WTC11 (cell line): ENCODE measurements around the gene FANCE. TPM values are rescaled to one million over a fixed set of nuclear protein-coding genes. Genes with fewer than 3 reads are reported as not detected.
A peak's percentile ranks its signal among the peaks of the same experiment; 100 is the strongest.

ENCODE experiments used
- ATF1 ChIP-seq: sonication (generic); formaldehyde crosslinking; IDR thresholded peaks from 2 replicates; pipeline ENCODE4 v1.8.1; 2023; ENCODE audit warnings: mild to moderate bottlenecking, moderate library complexity, missing genetic modification reagents
- CDX4 ChIP-seq: fragments of 250-450 bp; sonication (Bioruptor Pico); IDR thresholded peaks from 2 replicates; pipeline ENCODE4 v1.9.0; 2021; ENCODE audit warnings: moderate library complexity, mild to moderate bottlenecking, inconsistent platforms, borderline replicate concordance
- E2F1 ChIP-seq: sonication (generic); formaldehyde crosslinking; IDR thresholded peaks from 2 replicates; pipeline ENCODE4 v1.8.0; 2022; ENCODE audit warnings: mild to moderate bottlenecking, missing genetic modification reagents
- E2F5 ChIP-seq: sonication (generic); formaldehyde crosslinking; IDR thresholded peaks from 2 replicates; pipeline ENCODE4 v1.8.1; 2022; ENCODE audit warnings: mild to moderate bottlenecking, moderate library complexity, missing genetic modification reagents
- ELF4 ChIP-seq: sonication (generic); formaldehyde crosslinking; IDR thresholded peaks from 2 replicates; pipeline ENCODE4 v1.8.1; 2022; ENCODE audit warnings: low read depth, mild to moderate bottlenecking, moderate library complexity, missing genetic modification reagents
- FOXK1 ChIP-seq: sonication (generic); formaldehyde crosslinking; IDR thresholded peaks from 2 replicates; pipeline ENCODE4 v1.8.0; 2022; ENCODE audit warnings: mild to moderate bottlenecking, moderate library complexity, missing genetic modification reagents
- FOXP4 ChIP-seq: sonication (generic); formaldehyde crosslinking; IDR thresholded peaks from 2 replicates; pipeline ENCODE4 v1.8.0; 2022; ENCODE audit warnings: mild to moderate bottlenecking, missing genetic modification reagents
- GTF2I ChIP-seq: fragments of 250-450 bp; sonication (Bioruptor Pico); conservative IDR thresholded peaks from 2 replicates; pipeline ENCODE4 v1.4.0; 2021; ENCODE audit warnings: mild to moderate bottlenecking
- JUN ChIP-seq: sonication (generic); formaldehyde crosslinking; IDR thresholded peaks from 2 replicates; pipeline ENCODE4 v1.8.0; 2023; ENCODE audit warnings: mild to moderate bottlenecking, missing genetic modification reagents
- NFE2L1 ChIP-seq: sonication (generic); formaldehyde crosslinking; IDR thresholded peaks from 2 replicates; pipeline ENCODE4 v1.8.1; 2023; ENCODE audit warnings: missing genetic modification reagents
- NFYB ChIP-seq: sonication (generic); formaldehyde crosslinking; conservative IDR thresholded peaks from 2 replicates; pipeline ENCODE4 v1.8.0; 2022; ENCODE audit warnings: low read depth, missing genetic modification reagents
- RELA ChIP-seq: sonication (generic); formaldehyde crosslinking; IDR thresholded peaks from 2 replicates; pipeline ENCODE4 v1.8.1; 2022; ENCODE audit warnings: missing genetic modification reagents, mild to moderate bottlenecking, borderline replicate concordance
- SMAD3 ChIP-seq: sonication (generic); formaldehyde crosslinking; IDR thresholded peaks from 2 replicates; pipeline ENCODE4 v1.8.0; 2022; ENCODE audit warnings: missing genetic modification reagents, mild to moderate bottlenecking, borderline replicate concordance
- SMAD4 ChIP-seq: sonication (generic); formaldehyde crosslinking; IDR thresholded peaks from 2 replicates; pipeline ENCODE4 v1.8.0; 2022; ENCODE audit warnings: mild to moderate bottlenecking, missing genetic modification reagents
- STAT6 ChIP-seq: sonication (generic); formaldehyde crosslinking; conservative IDR thresholded peaks from 2 replicates; pipeline ENCODE4 v1.8.1; 2023; ENCODE audit warnings: mild to moderate bottlenecking, low read depth, missing genetic modification reagents, moderate library complexity
- ZNF671 ChIP-seq: fragments of 250-450 bp; sonication (Bioruptor Pico); IDR thresholded peaks from 2 replicates; pipeline ENCODE4 v1.8.0; 2021; ENCODE audit warnings: mild to moderate bottlenecking
- total RNA-seq: library from RNA; stranded (reverse); gene quantifications from 3 replicates; pipeline ENCODE4 v1.2.3, GENCODE V29; 2021
- TF ChIP-seq, protein P1 (sequence below): fragments of 200-600 bp; IDR thresholded peaks from 2 replicates; pipeline ENCODE4 v1.8.0; 2022; ENCODE audit warnings: antibody characterized with exemption
- TF ChIP-seq, protein P2 (sequence below): fragments of 250-450 bp; sonication (Bioruptor Pico); conservative IDR thresholded peaks from 2 replicates; pipeline ENCODE4 v1.9.0; 2021; ENCODE audit warnings: mild to moderate bottlenecking
- TF ChIP-seq, protein P3 (sequence below): fragments of 250-450 bp; sonication (Bioruptor Pico); IDR thresholded peaks from 2 replicates; pipeline ENCODE4 v1.8.0; 2021; ENCODE audit warnings: mild to moderate bottlenecking
- TF ChIP-seq, protein P4 (sequence below): fragments of 250-450 bp; sonication (Bioruptor Pico); IDR thresholded peaks from 2 replicates; pipeline ENCODE4 v2.1.2; 2022; ENCODE audit warnings: mild to moderate bottlenecking, moderate library complexity

Gene FANCE
- total RNA-seq, 1 experiment from 2014 or later: 22.3 TPM

DNA sequence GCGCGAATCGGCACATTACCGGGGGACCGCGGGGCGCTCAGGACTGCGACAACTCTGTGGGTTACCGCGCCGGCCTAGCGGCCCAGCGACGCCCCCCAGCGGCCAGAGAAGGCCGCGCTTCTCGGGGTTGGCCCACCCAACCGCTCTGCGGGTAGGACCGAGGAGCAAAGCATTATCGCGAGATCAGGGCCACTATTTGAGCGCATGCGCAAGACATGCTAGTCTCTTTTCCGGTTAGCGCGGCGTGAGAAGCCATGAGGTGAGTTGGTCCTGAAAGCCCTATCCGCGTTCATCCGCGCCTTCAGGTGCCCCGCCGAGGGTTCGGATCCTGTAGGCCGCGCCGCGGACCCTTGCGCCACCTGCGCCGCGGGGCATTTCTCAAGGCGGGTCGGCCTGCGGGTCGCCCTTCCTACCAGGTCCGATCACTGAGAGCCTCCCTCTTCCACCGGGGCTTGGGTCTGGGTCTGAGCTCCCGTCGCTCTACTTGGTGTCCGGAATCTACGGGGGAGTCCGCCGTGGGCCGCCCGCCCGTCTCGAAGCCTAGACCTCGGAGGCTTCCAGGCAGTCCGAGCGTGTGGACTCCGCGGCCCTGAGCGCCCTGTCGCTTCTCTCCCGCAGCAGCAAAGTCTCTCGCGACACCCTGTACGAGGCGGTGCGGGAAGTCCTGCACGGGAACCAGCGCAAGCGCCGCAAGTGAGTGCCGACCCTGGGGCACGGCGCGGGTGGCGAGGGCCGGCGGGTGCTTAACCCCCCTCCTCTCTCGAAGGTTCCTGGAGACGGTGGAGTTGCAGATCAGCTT, 16.2 kb downstream of the FANCE start, which contains the start of gene RPL10A (continued):
- TF ChIP-seq FOXP4 (CRISPR knock-in tag) (peak; percentile 90), CDX4 (CRISPR knock-in tag) (no peak), JUN (peak; percentile 90; the same call in 1 of the 2 replicates), SMAD4 (CRISPR knock-in tag) (0 out of 2 replicates have a peak, but pooled peaks have one; percentile 32), NFE2L1 (CRISPR knock-in tag) (no peak; the same call in 1 of the 2 replicates), GTF2I (no peak), STAT6 (CRISPR knock-in tag) (no peak), RELA (CRISPR knock-in tag) (no peak), FOXK1 (CRISPR knock-in tag) (peak; percentile 63; the same call in 1 of the 2 replicates), NFYB (CRISPR knock-in tag) (0 out of 2 replicates have a peak, but pooled peaks have one; percentile 3), ATF1 (CRISPR knock-in tag) (no peak), SMAD3 (CRISPR knock-in tag) (peak; percentile 95), E2F1 (CRISPR knock-in tag) (peak; percentile 80; the same call in 1 of the 2 replicates), ELF4 (CRISPR knock-in tag) (no peak), ZNF671 (CRISPR knock-in tag) (0 out of 2 replicates have a peak, but pooled peaks have one; percentile 77), E2F5 (peak; percentile 51)
- TF ChIP-seq, protein P1, sequence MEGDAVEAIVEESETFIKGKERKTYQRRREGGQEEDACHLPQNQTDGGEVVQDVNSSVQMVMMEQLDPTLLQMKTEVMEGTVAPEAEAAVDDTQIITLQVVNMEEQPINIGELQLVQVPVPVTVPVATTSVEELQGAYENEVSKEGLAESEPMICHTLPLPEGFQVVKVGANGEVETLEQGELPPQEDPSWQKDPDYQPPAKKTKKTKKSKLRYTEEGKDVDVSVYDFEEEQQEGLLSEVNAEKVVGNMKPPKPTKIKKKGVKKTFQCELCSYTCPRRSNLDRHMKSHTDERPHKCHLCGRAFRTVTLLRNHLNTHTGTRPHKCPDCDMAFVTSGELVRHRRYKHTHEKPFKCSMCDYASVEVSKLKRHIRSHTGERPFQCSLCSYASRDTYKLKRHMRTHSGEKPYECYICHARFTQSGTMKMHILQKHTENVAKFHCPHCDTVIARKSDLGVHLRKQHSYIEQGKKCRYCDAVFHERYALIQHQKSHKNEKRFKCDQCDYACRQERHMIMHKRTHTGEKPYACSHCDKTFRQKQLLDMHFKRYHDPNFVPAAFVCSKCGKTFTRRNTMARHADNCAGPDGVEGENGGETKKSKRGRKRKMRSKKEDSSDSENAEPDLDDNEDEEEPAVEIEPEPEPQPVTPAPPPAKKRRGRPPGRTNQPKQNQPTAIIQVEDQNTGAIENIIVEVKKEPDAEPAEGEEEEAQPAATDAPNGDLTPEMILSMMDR: peak; percentile 93
- TF ChIP-seq, protein P2, sequence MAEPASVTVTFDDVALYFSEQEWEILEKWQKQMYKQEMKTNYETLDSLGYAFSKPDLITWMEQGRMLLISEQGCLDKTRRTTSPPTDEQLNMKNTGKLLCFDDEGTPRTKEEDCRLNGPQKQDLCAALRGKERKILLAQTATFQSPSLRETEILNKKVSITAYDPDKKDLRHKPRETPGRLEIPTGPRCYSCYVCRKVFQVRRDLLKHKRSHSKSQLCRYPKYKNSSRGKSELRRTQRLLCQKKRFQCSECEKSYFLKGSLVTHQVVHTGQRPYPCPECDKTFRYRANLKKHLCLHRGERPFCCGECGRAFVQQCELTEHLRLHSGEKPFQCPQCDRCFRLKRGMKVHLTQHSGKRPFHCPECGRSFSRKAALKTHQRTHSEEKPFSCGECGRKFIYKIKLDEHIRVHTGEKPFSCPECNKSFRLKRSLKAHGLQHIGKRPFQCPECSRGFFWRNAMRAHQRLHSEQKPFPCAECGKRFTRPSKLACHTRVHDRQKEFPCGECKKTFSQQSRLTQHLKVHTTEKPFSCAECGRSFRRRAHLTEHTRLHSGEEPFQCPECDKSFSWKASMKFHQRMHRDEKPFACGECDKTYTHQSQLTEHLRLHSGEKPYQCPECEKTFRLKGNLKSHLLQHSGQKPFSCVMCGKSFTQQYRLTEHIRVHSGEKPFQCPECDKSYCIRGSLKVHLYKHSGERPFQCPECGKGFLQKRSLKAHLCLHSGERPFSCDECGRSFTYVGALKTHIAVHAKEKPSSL (CRISPR knock-in tag): no peak
- TF ChIP-seq, protein P3, sequence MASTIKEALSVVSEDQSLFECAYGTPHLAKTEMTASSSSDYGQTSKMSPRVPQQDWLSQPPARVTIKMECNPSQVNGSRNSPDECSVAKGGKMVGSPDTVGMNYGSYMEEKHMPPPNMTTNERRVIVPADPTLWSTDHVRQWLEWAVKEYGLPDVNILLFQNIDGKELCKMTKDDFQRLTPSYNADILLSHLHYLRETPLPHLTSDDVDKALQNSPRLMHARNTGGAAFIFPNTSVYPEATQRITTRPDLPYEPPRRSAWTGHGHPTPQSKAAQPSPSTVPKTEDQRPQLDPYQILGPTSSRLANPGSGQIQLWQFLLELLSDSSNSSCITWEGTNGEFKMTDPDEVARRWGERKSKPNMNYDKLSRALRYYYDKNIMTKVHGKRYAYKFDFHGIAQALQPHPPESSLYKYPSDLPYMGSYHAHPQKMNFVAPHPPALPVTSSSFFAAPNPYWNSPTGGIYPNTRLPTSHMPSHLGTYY (CRISPR knock-in tag): 0 out of 2 replicates have a peak, but pooled peaks have one; percentile 21
- TF ChIP-seq, protein P4, sequence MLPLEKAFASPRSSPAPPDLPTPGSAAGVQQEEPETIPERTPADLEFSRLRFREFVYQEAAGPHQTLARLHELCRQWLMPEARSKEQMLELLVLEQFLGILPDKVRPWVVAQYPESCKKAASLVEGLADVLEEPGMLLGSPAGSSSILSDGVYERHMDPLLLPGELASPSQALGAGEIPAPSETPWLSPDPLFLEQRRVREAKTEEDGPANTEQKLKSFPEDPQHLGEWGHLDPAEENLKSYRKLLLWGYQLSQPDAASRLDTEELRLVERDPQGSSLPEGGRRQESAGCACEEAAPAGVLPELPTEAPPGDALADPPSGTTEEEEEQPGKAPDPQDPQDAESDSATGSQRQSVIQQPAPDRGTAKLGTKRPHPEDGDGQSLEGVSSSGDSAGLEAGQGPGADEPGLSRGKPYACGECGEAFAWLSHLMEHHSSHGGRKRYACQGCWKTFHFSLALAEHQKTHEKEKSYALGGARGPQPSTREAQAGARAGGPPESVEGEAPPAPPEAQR (CRISPR knock-in tag): no peak
